OCI-LY7 (cell line): ENCODE results near the gene IGFBP1. TPM values are rescaled to one million over a fixed set of nuclear protein-coding genes. Genes with fewer than 3 reads are reported as not detected.

Experiments used
- BruUV-seq: library from RNA; stranded (reverse); fragments of 400-500 nt; replicated peaks from 2 replicates; lab custom pipeline; 2021; lab: Mats Ljungman, UMichigan
- CTCF ChIA-PET: fragments of 300-600 bp; sonication (Branson Sonifier 250); formaldehyde crosslinking; loops from one replicate; lab custom pipeline; 2022; ENCODE audit warnings: antibody characterized with exemption; ENCODE audit not compliant: unreplicated experiment; lab: Charles Lee
- POLR2A ChIA-PET: fragments of 300-600 bp; sonication (Branson Sonifier 250); formaldehyde crosslinking; loops from one replicate; lab custom pipeline; 2022; ENCODE audit warnings: antibody characterized with exemption; lab: Charles Lee
- DNase-seq: peaks from one replicate; pipeline ENCODE4 v3.0.0-alpha.2; 2015; ENCODE audit warnings: low spot score
- H2AFZ ChIP-seq: fragments of 200-600 bp; sonication (generic), shearing (Covaris generic); 2 replicates; pipeline ENCODE4 v1.6.1; 2014; ENCODE audit warnings: mild to moderate bottlenecking, antibody characterized with exemption, low read length, moderate library complexity
- H3K27ac ChIP-seq: fragments of 200-600 bp; sonication (generic); 2 replicates; pipeline ENCODE4 v1.5.1; 2014; ENCODE audit warnings: mixed run types, low read depth, mild to moderate bottlenecking, moderate library complexity, low read length, inconsistent platforms; ENCODE audit not compliant: poor library complexity, severe bottlenecking
- H3K36me3 ChIP-seq: fragments of 200-600 bp; sonication (generic); 2 replicates; pipeline ENCODE4 v1.6.1; 2014; ENCODE audit warnings: mild to moderate bottlenecking, antibody characterized with exemption, low read length, moderate library complexity, mixed read lengths; ENCODE audit not compliant: insufficient read depth
- H3K4me1 ChIP-seq: fragments of 200-600 bp; sonication (generic); 2 replicates; pipeline ENCODE4 v1.5.1; 2014; ENCODE audit warnings: mild to moderate bottlenecking, low read length; ENCODE audit not compliant: insufficient read depth, poor library complexity, severe bottlenecking
- H3K4me2 ChIP-seq: fragments of 200-600 bp; sonication (generic); 2 replicates; pipeline ENCODE4 v1.6.1; 2014; ENCODE audit warnings: mild to moderate bottlenecking, low read length
- H3K4me3 ChIP-seq: fragments of 200-600 bp; sonication (generic); 2 replicates; pipeline ENCODE4 v1.5.1; 2014; ENCODE audit warnings: mild to moderate bottlenecking, low read depth, low read length; ENCODE audit not compliant: poor library complexity, severe bottlenecking
- H3K79me2 ChIP-seq: fragments of 200-600 bp; sonication (generic); 2 replicates; pipeline ENCODE4 v1.6.1; 2016; ENCODE audit warnings: low read depth, mild to moderate bottlenecking, low read length, moderate library complexity, mixed read lengths; ENCODE audit not compliant: insufficient read depth
- H3K9me2 ChIP-seq: fragments of 200-600 bp; sonication (generic); 2 replicates; pipeline ENCODE4 v1.6.1; 2016; ENCODE audit warnings: mild to moderate bottlenecking, low read length, mixed read lengths; ENCODE audit not compliant: insufficient read depth
- H3K9me3 ChIP-seq: fragments of 200-600 bp; sonication (generic); 2 replicates; pipeline ENCODE4 v1.6.1; 2014; ENCODE audit warnings: mild to moderate bottlenecking, mixed run types, low read length, mixed read lengths
- H4K20me1 ChIP-seq: fragments of 200-600 bp; sonication (generic); 2 replicates; pipeline ENCODE4 v1.6.1; 2014; ENCODE audit warnings: mild to moderate bottlenecking, antibody characterized with exemption, low read length, moderate library complexity, mixed read lengths; ENCODE audit not compliant: insufficient read depth
- EZH2phosphoT487 ChIP-seq: fragments of 200-600 bp; sonication (generic); IDR thresholded peaks from 2 replicates; pipeline ENCODE4 v1.6.1; 2018; ENCODE audit warnings: low read depth, borderline replicate concordance, mild to moderate bottlenecking, mixed run types, antibody characterized with exemption, low read length, moderate library complexity, mixed read lengths
- intact Hi-C: fragments of 100-400 bp; cut with micrococcal nuclease; formaldehyde crosslinking; loops from one replicate; pipeline ENCODE4 v1.10.0; 2022; ENCODE audit not compliant: unreplicated experiment
- total RNA-seq, 2 experiments: library from RNA; depleted of rRNA in 1 of 2; stranded (reverse); fragments of >200 nt in 1 of 2; shearing (Covaris generic) in 1 of 2; gene quantifications; 2 replicates each; pipeline ENCODE4 v1.2.3, GENCODE V29; 2014 to 2022
- TF ChIP-seq, protein P1 (sequence below): fragments of 200-600 bp; sonication (generic); conservative IDR thresholded peaks from 2 replicates; pipeline ENCODE4 v1.5.1; 2014; ENCODE audit warnings: mild to moderate bottlenecking, antibody characterized with exemption, low read length, moderate library complexity, mixed read lengths

IGFBP1 gene
- total RNA-seq, 2 experiments from 2014 or later, result not detected

DNA sequence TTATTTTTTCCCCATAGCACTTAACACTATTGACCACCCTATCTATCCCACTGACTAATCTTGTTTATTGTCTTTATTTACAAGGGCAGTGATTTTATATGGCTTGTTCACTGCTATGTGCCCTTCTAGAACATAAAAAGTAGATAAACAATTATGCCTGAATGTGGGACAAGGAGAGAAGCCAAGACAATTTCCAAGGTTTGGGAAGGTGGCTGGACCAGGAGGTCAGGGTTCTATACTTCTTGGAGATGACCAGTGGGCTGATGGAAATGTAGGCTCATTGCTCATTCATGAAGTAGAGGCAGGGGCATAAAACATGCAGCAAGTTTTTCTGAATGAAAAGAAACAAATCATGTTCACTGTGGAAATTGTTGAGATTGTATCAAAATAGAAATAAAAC lies 21.3 kb downstream of the IGFBP1 start:
- DNase-seq, result no peak
- no peaks in the 10 kb centered on the region for H3K79me2 ChIP-seq
- intact Hi-C loops, result no loop called here
- H3K9me2 ChIP-seq, result no peaks in the 10 kb centered on the region
- no peak overlapping the region for H3K4me3 ChIP-seq
- no peak overlapping the region for H3K4me2 ChIP-seq
- no peaks in the 10 kb centered on the region for H3K4me1 ChIP-seq
- BruUV-seq, result no TSS peak
- H3K9me3 ChIP-seq, result no peaks in the 10 kb centered on the region
- CTCF ChIA-PET, result no interaction called here
- no peaks in the 10 kb centered on the region for H4K20me1 ChIP-seq
- H3K27ac ChIP-seq, result no peak overlapping the region
- H3K36me3 ChIP-seq, result no peaks in the 10 kb centered on the region
- no peak overlapping the region for H2AFZ ChIP-seq
- TF ChIP-seq, protein P1, sequence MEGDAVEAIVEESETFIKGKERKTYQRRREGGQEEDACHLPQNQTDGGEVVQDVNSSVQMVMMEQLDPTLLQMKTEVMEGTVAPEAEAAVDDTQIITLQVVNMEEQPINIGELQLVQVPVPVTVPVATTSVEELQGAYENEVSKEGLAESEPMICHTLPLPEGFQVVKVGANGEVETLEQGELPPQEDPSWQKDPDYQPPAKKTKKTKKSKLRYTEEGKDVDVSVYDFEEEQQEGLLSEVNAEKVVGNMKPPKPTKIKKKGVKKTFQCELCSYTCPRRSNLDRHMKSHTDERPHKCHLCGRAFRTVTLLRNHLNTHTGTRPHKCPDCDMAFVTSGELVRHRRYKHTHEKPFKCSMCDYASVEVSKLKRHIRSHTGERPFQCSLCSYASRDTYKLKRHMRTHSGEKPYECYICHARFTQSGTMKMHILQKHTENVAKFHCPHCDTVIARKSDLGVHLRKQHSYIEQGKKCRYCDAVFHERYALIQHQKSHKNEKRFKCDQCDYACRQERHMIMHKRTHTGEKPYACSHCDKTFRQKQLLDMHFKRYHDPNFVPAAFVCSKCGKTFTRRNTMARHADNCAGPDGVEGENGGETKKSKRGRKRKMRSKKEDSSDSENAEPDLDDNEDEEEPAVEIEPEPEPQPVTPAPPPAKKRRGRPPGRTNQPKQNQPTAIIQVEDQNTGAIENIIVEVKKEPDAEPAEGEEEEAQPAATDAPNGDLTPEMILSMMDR, result no peak
- no peak for TF ChIP-seq EZH2phosphoT487
- POLR2A ChIA-PET, result no interaction called here

DNA sequence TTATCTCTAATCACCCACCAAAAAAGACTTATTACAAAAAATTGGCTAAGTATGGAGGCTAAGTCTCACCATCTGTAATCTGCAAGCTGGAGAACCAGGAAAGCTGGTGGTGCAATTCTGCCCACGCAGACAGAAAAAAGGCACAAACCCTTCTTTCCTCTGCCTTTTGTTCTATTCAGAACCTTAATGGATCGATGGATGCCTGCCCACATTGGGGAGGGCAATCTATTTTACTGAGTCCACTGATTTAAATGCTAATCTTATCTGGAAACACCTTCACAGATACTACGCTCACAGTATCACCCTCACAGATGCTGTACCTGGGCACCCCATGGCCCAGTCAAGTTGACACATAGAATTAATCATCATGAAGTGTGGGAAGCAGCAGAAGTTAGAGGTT lies 22.6 kb downstream of the IGFBP1 start:
- intact Hi-C loops, result loop anchor here (10.0 kb wide), 1 partner anchor 1344 kb away; no protein-coding TSS in a partner anchor
- TF ChIP-seq EZH2phosphoT487, result no peak
- TF ChIP-seq, protein P1, result no peak
- no peak overlapping the region for H3K4me2 ChIP-seq
- POLR2A ChIA-PET, result no interaction called here
- DNase-seq, result no peak
- no TSS peak for BruUV-seq
- H3K4me1 ChIP-seq, result no peaks in the 10 kb centered on the region
- H3K9me2 ChIP-seq, result no peaks in the 10 kb centered on the region
- H3K4me3 ChIP-seq, result no peak overlapping the region
- H3K27ac ChIP-seq, result no peak overlapping the region
- CTCF ChIA-PET, result no interaction called here
- no peaks in the 10 kb centered on the region for H3K36me3 ChIP-seq
- no peaks in the 10 kb centered on the region for H4K20me1 ChIP-seq
- H3K79me2 ChIP-seq, result no peaks in the 10 kb centered on the region
- H3K9me3 ChIP-seq, result no peaks in the 10 kb centered on the region
- H2AFZ ChIP-seq, result no peak overlapping the region

DNA sequence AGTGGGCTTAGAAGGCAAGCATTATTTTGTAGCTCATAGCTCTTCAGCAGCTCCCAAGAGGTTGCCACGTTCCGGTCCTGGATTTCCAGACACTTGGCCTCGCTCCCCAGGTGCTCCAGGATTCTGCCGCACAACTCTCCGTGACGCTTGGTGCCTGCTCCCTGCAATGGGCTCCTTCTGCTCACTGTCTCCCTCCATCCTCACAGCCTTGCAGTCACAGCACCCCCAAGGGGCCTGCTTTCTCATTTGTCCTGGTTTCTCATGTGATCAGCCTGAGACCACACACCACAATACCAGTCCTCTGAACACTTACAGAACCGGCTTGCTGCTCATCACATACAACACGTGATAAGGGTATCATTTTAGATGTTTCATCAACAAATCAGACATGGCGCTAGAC lies 23.0 kb downstream of the IGFBP1 start:
- Histone ChIP-seq H4K20me1 (no peaks in the 10 kb centered on the region), H3K4me2 (no peak overlapping the region), H3K9me3 (no peaks in the 10 kb centered on the region), H3K9me2 (no peaks in the 10 kb centered on the region), H3K4me1 (no peaks in the 10 kb centered on the region), H2AFZ (no peak overlapping the region), H3K4me3 (no peak overlapping the region), H3K79me2 (no peaks in the 10 kb centered on the region), H3K36me3 (no peaks in the 10 kb centered on the region), H3K27ac (no peak overlapping the region)
- DNase-seq, result no peak
- intact Hi-C loops, result loop anchor here (10.0 kb wide), 1 partner anchor 1343 kb away; no protein-coding TSS in a partner anchor
- ChIA-PET CTCF (no interaction called here), POLR2A (no interaction called here)
- BruUV-seq, result no TSS peak
- TF ChIP-seq EZH2phosphoT487, result no peak
- TF ChIP-seq, protein P1, result no peak
